Measurements from ENCODE around the gene RAB36. TPM values are rescaled to one million over a fixed set of nuclear protein-coding genes. Genes with fewer than 3 reads are reported as not detected.

RAB36 gene
- total RNA-seq, 2 experiments from 2014 or later: 0.41 to 3.0 TPM

DNA sequence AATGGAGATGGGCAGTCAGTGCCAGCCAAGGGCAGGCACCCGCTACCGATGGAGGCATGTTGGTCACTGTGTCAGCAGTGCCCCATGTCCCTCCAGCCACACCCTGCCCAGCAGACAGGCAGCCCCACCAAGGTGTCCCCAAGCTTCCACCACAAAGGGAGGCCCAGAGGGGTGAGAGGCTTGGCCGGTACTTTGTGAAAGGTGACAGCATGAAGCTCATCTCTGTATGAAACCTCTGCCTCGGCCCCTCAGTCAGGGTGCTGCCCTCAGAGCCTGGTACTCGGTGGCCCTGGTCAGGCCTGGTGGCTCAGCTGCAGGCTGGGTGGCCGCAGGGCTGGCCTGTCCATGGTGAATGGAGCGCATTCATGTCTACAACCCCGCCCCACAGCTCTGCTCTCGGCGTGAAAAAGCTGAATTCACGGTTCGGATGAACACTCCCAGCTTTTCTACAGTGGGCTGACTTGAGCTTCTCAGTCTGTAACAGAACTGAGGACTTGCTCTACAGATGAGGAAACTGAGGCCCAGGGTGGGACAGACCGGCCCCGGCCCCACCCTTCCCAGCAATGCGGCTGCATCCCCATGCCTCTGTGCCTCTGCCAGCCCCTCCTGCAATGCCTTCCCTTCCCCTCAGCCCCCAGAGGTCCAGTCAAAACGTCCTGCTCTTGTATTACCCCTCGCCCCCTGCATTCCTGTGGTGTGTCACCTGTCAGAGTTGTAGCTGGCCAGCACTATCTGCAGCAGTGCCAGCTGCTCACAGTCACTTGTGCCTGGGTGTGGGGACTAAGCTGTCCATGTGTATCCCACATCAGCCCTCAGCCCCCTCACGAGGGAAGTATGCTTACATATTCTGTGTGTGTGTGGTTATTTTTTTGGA, 31.2 kb upstream of the RAB36 start:
- Histone ChIP-seq H4K20me1 (ENCODE audit: insufficient read depth, low read length) (no peaks in the 10 kb centered on the region), H3K36me3 (ENCODE audit: insufficient read depth, low read length) (0 out of 2 replicates have a peak, but pooled peaks cover 8% of the 10 kb centered on the region), H3K9me2 (ENCODE audit: insufficient read depth, low read length) (no peaks in the 10 kb centered on the region), H3K4me2 (ENCODE audit: low read length) (no peak overlapping the region), H3K27ac (ENCODE audit: low read depth, low read length, poor library complexity, severe bottlenecking) (no peak overlapping the region), H3K79me2 (ENCODE audit: insufficient read depth, low read depth, low read length) (no peaks in the 10 kb centered on the region), H3K4me1 (ENCODE audit: insufficient read depth, low read length, poor library complexity, severe bottlenecking) (peaks cover 29% of the 10 kb centered on the region), H3K4me3 (ENCODE audit: low read depth, low read length, poor library complexity, severe bottlenecking) (no peak overlapping the region), H2AFZ (ENCODE audit: low read length) (no peak overlapping the region), H3K9me3 (ENCODE audit: low read length) (no peaks in the 10 kb centered on the region)
- intact Hi-C loops (cut with micrococcal nuclease; ENCODE audit: unreplicated experiment): loop anchor here (1.0 kb wide), 2 partner anchors 78 to 155 kb away; no protein-coding TSS in a partner anchor
- CTCF ChIA-PET (ENCODE audit: unreplicated experiment): interaction anchor here (0.6 to 5.2 kb wide), 3 partner anchors 26 to 154 kb away, joined by 3 to 23 read pairs (median 3); no protein-coding TSS in a partner anchor
- TF ChIP-seq EZH2phosphoT487 (IDR thresholded peaks at IDR 0.05; ENCODE audit: borderline replicate concordance, low read depth, low read length): no peak
- TF ChIP-seq CTCF (conservative IDR thresholded peaks at IDR 0.05; ENCODE audit: low read length): no peak
- DNase-seq (ENCODE audit: low spot score): no peak
- no TSS peak for BruUV-seq (replicated peaks)
- POLR2A ChIA-PET: interaction anchor here (0.7 to 2.0 kb wide), 5 partner anchors 8 to 723 kb away, joined by 3 to 5 read pairs (median 3); no protein-coding TSS in a partner anchor

- Histone ChIP-seq H4K20me1 (ENCODE audit: insufficient read depth, low read length) (no peaks in the 10 kb centered on the region), H3K36me3 (ENCODE audit: insufficient read depth, low read length) (0 out of 2 replicates have a peak, but pooled peaks cover 8% of the 10 kb centered on the region), H3K9me3 (ENCODE audit: low read length) (no peaks in the 10 kb centered on the region), H3K79me2 (ENCODE audit: insufficient read depth, low read depth, low read length) (no peaks in the 10 kb centered on the region), H3K4me3 (ENCODE audit: low read depth, low read length, poor library complexity, severe bottlenecking) (no peak overlapping the region), H3K4me2 (ENCODE audit: low read length) (no peak overlapping the region), H3K4me1 (ENCODE audit: insufficient read depth, low read length, poor library complexity, severe bottlenecking) (peaks cover 29% of the 10 kb centered on the region), H2AFZ (ENCODE audit: low read length) (no peak overlapping the region), H3K9me2 (ENCODE audit: insufficient read depth, low read length) (no peaks in the 10 kb centered on the region), H3K27ac (ENCODE audit: low read depth, low read length, poor library complexity, severe bottlenecking) (no peak overlapping the region)
- BruUV-seq (replicated peaks): no TSS peak
- CTCF ChIA-PET (ENCODE audit: unreplicated experiment): interaction anchor here (0.7 to 5.2 kb wide), 2 partner anchors 26 to 155 kb away, joined by 3 to 23 read pairs; no protein-coding TSS in a partner anchor
- no peak for DNase-seq (ENCODE audit: low spot score)
- POLR2A ChIA-PET: interaction anchor here (1.0 to 2.0 kb wide), 2 partner anchors 82 to 140 kb away, joined by 3 to 5 read pairs; no protein-coding TSS in a partner anchor
- intact Hi-C loops (cut with micrococcal nuclease; ENCODE audit: unreplicated experiment): no loop called here
- no peak for TF ChIP-seq EZH2phosphoT487 (IDR thresholded peaks at IDR 0.05; ENCODE audit: borderline replicate concordance, low read depth, low read length)
- TF ChIP-seq CTCF (conservative IDR thresholded peaks at IDR 0.05; ENCODE audit: low read length): no peak
These were observed 30.6 kb upstream of the RAB36 start for GRCh38 chr22:23114721-23115020.

- H4K20me1 ChIP-seq (ENCODE audit: insufficient read depth, low read length): no peaks in the 10 kb centered on the region
- H3K4me1 ChIP-seq (ENCODE audit: insufficient read depth, low read length, poor library complexity, severe bottlenecking): peaks cover 29% of the 10 kb centered on the region
- H3K36me3 ChIP-seq (ENCODE audit: insufficient read depth, low read length): 0 out of 2 replicates have a peak, but pooled peaks cover 8% of the 10 kb centered on the region
- no peak overlapping the region for H3K27ac ChIP-seq (ENCODE audit: low read depth, low read length, poor library complexity, severe bottlenecking)
- BruUV-seq (replicated peaks): no TSS peak
- no peaks in the 10 kb centered on the region for H3K9me3 ChIP-seq (ENCODE audit: low read length)
- intact Hi-C loops (cut with micrococcal nuclease; ENCODE audit: unreplicated experiment): no loop called here
- no peaks in the 10 kb centered on the region for H3K9me2 ChIP-seq (ENCODE audit: insufficient read depth, low read length)
- no peak overlapping the region for H2AFZ ChIP-seq (ENCODE audit: low read length)
- ChIA-PET POLR2A (no interaction called here), CTCF (ENCODE audit: unreplicated experiment) (interaction anchor here (5.2 kb wide), 1 partner anchor 155 kb away, joined by 23 read pairs; no protein-coding TSS in a partner anchor)
- TF ChIP-seq CTCF (conservative IDR thresholded peaks at IDR 0.05; ENCODE audit: low read length): no peak
- no peak for TF ChIP-seq EZH2phosphoT487 (IDR thresholded peaks at IDR 0.05; ENCODE audit: borderline replicate concordance, low read depth, low read length)
- H3K79me2 ChIP-seq (ENCODE audit: insufficient read depth, low read depth, low read length): no peaks in the 10 kb centered on the region
- no peak for DNase-seq (ENCODE audit: low spot score)
- no peak overlapping the region for H3K4me2 ChIP-seq (ENCODE audit: low read length)
- no peak overlapping the region for H3K4me3 ChIP-seq (ENCODE audit: low read depth, low read length, poor library complexity, severe bottlenecking)
These were observed 29.9 kb upstream of the RAB36 start for GRCh38 chr22:23115369-23115768.
